Choroid plexus epithelial cell (primary cell): ENCODE results near the gene PTPRT.

Experiments used
- DNase-seq: peaks from one replicate; pipeline ENCODE4 v3.0.0-alpha.2; 2010; ENCODE audit warnings: low read depth
- H3K4me3 ChIP-seq: 2 replicates; pipeline ENCODE4 v1.5.1; 2011; ENCODE audit warnings: low read depth, mild to moderate bottlenecking, control low read depth, low read length, moderate library complexity
- TF ChIP-seq, protein P1 (sequence below): conservative IDR thresholded peaks from 2 replicates; pipeline ENCODE4 v1.5.1; 2011; ENCODE audit warnings: low read depth, mild to moderate bottlenecking, control low read depth, inconsistent platforms, low read length, moderate library complexity

Gene PTPRT

GRCh38 chr20:42775866-42776265, 413.8 kb downstream of the PTPRT start:
- TF ChIP-seq, protein P1, sequence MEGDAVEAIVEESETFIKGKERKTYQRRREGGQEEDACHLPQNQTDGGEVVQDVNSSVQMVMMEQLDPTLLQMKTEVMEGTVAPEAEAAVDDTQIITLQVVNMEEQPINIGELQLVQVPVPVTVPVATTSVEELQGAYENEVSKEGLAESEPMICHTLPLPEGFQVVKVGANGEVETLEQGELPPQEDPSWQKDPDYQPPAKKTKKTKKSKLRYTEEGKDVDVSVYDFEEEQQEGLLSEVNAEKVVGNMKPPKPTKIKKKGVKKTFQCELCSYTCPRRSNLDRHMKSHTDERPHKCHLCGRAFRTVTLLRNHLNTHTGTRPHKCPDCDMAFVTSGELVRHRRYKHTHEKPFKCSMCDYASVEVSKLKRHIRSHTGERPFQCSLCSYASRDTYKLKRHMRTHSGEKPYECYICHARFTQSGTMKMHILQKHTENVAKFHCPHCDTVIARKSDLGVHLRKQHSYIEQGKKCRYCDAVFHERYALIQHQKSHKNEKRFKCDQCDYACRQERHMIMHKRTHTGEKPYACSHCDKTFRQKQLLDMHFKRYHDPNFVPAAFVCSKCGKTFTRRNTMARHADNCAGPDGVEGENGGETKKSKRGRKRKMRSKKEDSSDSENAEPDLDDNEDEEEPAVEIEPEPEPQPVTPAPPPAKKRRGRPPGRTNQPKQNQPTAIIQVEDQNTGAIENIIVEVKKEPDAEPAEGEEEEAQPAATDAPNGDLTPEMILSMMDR: no peak
- no peak overlapping the region for H3K4me3 ChIP-seq
- DNase-seq: no peak

- TF ChIP-seq, protein P1: no peak
- no peak for DNase-seq
- H3K4me3 ChIP-seq: no peak overlapping the region
These were observed 414.7 kb downstream of the PTPRT start for GRCh38 chr20:42775037-42775436.

GRCh38 chr20:42763015-42763414, 426.7 kb downstream of the PTPRT start:
- DNase-seq: no peak
- TF ChIP-seq, protein P1: no peak
- H3K4me3 ChIP-seq: no peak overlapping the region

DNA sequence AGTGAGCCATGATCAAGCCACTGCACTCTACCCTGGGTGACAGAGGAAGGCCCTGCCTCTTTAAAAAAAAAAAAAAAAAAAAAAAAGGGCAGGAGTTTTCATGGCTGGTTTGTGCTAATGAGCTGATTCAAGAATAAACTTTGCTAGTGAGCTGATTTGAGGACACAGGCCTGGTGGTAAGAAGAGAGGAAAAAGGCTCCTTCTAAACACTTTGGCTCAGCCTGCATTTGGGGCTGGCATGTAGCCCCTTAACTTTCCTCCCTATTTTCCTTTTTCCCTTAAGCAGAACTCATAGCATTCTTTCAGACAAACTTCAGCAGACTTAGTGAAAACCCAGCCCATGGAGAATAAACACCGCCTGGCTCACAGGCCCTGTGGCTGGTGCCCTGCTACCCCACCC, 432.7 kb downstream of the PTPRT start:
- no peak for DNase-seq
- TF ChIP-seq, protein P1: no peak

DNA sequence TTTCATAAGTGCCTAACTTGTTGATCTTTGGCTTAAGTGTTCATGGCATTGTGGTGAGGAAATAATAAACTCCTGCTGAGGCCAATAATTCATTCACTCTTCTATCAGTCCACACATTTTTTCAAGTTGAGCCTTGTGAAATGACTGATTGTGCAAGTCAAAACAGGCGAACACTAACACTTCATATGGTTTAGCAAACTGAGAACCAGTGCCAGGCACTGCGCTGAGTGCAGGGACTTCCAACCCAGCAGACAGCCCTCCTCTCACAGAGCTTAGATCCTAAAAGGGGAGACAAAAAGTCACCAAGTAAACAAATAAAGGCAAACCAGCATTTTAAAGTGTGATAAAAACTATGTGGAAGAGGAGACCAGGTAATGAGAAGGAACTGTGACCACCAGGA, 435.0 kb downstream of the PTPRT start:
- TF ChIP-seq, protein P1: no peak
- H3K4me3 ChIP-seq: no peak overlapping the region
- DNase-seq: no peak

More for the DNA sequence above, 432.7 kb downstream of the PTPRT start:
- H3K4me3 ChIP-seq: no peak overlapping the region

DNA sequence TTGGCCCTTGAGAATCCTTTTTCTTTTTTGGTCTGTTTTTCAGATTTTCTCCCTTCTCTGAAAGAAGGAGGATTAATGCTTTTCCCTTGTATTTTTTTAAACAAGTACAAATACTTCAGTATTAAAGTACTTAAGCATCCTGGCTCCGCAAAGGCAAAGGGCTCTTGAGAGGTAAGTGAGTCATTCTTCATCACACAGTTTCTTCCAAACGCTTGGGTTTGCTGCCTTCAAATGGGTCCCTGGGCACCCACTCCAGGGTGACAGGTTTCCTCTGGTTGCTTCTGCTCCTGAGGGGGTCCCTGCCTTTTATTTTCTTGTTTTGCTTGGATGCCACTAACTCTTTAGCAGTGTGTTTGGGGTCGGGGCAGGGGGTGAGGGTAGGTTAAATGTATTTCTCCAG, 437.1 kb downstream of the PTPRT start:
- H3K4me3 ChIP-seq: no peak overlapping the region
- no peak for DNase-seq
- TF ChIP-seq, protein P1: no peak

- DNase-seq: no peak
- no peak overlapping the region for H3K4me3 ChIP-seq
- TF ChIP-seq, protein P1: no peak
These were observed 440.1 kb downstream of the PTPRT start for GRCh38 chr20:42749556-42749955.
